ENCODE measurements around the gene TCHH.
"Not testable (repeated sequence)": the region's sequence is repeated elsewhere in the genome, so short reads cannot be mapped to it uniquely, and the experiment has no call there.

TCHH gene, protein sequence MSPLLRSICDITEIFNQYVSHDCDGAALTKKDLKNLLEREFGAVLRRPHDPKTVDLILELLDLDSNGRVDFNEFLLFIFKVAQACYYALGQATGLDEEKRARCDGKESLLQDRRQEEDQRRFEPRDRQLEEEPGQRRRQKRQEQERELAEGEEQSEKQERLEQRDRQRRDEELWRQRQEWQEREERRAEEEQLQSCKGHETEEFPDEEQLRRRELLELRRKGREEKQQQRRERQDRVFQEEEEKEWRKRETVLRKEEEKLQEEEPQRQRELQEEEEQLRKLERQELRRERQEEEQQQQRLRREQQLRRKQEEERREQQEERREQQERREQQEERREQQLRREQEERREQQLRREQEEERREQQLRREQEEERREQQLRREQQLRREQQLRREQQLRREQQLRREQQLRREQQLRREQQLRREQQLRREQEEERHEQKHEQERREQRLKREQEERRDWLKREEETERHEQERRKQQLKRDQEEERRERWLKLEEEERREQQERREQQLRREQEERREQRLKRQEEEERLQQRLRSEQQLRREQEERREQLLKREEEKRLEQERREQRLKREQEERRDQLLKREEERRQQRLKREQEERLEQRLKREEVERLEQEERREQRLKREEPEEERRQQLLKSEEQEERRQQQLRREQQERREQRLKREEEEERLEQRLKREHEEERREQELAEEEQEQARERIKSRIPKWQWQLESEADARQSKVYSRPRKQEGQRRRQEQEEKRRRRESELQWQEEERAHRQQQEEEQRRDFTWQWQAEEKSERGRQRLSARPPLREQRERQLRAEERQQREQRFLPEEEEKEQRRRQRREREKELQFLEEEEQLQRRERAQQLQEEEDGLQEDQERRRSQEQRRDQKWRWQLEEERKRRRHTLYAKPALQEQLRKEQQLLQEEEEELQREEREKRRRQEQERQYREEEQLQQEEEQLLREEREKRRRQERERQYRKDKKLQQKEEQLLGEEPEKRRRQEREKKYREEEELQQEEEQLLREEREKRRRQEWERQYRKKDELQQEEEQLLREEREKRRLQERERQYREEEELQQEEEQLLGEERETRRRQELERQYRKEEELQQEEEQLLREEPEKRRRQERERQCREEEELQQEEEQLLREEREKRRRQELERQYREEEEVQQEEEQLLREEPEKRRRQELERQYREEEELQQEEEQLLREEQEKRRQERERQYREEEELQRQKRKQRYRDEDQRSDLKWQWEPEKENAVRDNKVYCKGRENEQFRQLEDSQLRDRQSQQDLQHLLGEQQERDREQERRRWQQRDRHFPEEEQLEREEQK (N-terminal part only)

DNA sequence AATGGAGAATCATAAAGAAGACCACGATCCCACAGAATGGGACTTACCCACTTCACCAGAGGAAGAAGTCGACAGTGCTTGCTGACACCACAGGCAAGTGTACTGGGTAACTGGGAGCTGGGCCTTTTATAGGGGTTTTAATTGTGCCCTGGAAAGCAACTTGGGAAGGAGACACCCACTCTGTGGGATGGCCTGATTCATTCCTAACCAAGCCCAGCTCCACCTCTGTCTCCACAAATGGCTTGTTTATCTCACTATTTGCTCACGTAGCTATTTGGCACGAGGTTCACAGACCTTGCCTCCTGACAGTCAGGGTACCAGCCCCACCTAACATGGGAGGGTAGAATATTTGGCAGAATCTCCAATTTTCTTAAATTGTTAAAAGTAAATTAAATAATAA, at the start of gene TCHH:
Gene TCHH, minus strand, starts transcription at position 101 of the 400 bp plus-strand sequence. CDS start 1,364 bp downstream, outside the sequence.
- no peak for DNase-seq

DNA sequence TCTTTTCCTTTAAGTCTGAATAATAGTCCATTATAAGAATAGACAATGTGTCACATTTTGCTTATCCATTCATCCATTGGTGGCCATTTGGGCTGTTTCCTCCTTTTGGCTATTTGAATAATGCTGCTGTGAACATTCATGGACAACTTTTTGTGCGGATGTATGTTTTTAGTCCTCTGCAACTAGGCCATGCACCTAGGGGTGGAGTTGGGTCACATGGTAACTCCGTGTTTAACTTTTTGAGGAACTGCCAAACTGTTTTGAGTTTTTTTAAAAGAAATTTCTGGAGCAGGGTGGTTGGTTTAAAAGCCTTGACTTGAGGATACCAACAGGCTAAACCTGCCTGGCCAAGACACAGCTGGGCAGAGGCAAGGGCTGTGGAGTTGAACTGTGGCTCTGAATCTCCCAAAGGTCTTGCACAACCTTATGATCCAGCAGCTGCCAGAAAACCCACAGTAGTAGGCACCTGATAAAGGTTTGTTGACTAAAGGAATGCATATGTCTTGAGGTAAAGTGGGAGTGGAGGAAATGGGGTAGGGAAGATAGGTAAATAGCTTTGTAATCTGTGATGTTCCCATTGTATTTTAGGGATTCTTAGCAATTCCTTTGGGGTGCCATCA, 49.4 kb upstream of the TCHH start:
- no peak for DNase-seq

DNA sequence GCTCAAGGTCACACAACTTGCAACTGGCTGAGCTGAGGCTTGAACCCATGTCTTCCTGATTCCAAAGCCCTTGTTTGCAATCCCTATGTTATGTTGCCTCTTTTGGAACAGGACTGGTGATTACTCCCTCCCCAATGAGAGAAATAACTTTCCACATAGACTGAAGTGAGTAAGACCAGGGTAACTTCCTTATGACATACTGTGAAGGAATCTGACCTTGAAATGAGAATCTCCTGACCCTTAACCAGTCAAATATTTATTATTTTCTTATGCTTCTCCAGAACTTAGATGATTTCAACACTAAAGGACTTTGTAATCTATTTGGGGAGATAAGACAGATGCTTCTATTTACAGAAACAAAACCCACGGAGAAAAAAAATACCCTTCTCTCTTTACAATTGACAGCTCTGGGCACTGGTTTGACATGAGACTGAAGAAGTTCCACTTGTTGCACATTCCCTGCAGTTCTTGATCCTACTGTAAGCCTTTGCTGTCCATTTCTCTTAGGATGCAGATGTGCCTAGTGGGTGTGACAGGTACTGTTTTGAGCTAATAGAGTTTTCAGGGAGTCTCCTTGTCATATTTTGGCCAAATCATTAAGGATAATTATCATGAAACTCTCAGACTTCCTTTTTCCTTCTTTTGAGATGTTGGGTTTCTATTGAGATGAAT, 47.7 kb upstream of the TCHH start:
- peak; percentile 26 for DNase-seq

DNA sequence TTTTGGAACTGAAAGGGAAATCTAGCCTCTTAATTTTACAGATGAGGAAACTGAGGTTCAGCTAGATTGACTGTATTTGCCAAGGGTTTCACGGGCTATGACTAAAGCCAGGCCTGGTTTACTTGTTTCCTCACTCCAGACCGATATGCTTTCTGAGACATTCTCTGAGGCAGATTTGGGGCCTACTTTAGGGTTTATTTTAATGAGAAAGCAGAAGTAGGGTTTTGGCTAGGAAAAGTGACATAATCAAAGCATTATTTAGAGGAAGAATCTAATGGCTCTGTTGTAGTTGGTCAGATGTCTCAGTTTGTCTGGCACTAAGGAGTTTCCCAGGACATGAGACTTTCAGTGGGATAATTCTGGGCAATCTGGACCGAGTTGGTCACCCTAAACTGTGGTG, 45.3 kb upstream of the TCHH start:
- DNase-seq, result no peak

DNA sequence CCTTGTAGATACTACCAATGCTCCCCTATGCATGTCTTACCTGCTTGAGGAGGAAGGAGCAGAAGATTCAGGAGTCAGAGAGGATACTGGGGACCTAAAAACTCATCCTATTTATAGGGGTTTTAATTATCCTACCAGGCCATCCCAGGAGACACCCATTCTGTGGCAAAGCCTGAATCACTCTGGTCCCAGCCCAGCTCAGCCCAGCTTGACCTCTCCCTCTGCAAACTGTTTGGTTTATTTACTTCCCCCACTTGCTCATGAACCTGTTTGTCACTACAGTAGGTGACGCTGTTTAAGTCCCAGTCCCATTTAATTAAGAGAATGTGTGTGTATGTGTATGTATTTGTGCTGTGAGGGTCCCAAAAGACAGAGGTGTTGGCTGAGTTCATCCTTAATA, 43.9 kb upstream of the TCHH start, which contains the start of gene RPTN:
Gene RPTN, minus strand, starts transcription at position 85 of the 400 bp plus-strand sequence. CDS start 1,339 bp downstream, outside the sequence.
- DNase-seq, result no peak

DNA sequence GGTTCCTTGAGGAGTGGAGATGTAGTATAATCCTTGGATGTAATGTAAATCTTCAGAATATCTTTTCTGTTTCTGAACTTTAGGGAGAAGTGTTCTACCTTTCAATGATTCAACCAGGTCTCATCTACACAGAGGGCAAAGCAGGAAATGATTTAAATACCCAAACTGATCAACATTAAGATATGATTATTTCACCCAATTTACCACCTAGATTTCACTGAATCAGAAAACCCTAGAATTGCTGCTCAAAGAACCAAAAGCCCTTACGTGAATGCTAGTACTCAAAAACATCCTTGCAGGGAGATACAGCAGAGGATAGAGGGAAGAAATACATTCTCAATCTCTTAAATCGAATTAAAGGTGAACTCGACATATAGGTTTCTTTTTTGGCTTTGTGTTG, 38.8 kb upstream of the TCHH start:
- no peak for DNase-seq

DNA sequence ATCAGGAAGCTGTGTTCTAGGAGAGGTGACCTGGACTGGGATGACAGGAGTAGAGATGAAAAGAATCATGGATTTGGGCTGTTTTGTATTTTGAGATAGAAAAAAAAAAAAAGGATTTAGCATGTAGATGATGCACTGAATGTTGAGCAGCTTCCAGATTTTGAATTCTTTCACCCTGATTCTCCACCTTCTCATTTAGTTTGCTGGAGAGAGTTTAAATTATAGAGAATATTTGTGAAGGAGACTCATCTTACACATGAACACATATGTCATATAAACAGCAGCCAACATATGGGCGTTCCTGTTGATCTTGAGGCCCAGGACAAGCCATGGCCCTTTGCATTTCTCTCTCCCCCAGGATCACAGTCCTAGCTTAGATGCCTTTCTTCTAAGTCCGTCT, 36.4 kb upstream of the TCHH start:
- DNase-seq, result no peak

DNA sequence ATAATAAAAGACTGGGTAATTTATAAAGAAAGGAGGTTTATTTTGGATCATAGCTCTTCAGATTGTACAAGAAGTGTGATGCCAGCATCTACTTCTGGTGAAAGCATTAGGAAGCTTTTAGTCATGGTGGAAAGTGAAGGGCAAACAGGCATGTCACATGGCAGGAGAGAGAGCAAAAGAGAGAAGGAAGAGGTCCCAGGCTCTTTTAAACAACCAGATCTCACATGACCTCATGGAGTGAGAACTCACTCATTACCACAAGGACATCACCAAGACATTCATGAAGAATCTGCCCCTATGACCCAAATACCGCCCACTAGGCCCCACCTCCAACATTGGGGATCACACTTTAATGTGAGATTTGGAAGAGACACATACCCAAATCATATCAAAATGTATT, 33.7 kb upstream of the TCHH start:
- DNase-seq, result no peak

DNA sequence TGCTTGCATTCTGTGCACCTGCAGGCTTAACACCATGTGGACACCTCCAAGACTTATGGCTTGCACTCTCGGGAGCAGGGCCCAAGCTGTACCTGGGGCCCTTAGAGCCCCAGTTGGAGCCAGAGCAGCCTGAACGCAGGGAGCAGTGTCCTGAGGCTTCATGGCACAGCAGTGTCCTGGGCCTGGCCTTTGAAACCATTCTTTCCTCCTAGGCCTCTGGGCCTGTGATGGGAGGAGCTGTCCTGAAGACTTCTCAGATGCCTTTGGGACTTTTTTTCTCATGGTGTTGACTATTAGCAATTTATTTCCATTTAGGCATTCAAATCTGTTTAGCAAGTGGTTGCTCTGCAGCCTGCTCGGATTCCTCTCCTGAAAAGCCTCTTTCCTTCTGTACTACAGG, 32.8 kb upstream of the TCHH start:
- peak; percentile 12 for DNase-seq

DNA sequence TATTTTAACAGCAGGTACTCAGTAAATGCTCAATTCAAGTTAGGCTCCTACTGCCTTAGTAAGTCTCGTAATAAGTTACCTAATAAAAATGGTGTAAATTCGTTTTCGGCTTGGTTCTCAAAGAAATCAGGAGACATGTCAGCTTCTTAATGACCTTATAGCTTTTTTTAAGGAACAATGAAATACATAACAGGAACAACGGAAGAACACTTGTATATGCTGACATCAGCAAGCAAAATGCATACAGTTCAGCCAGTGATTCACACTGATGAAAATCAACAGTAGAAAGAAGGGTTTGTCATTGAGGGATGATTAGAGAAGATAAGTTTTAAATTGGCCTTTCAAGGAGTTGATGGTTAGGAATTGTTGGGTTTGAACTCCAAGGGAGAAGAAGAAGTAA, 30.5 kb upstream of the TCHH start:
- DNase-seq, result no peak

DNA sequence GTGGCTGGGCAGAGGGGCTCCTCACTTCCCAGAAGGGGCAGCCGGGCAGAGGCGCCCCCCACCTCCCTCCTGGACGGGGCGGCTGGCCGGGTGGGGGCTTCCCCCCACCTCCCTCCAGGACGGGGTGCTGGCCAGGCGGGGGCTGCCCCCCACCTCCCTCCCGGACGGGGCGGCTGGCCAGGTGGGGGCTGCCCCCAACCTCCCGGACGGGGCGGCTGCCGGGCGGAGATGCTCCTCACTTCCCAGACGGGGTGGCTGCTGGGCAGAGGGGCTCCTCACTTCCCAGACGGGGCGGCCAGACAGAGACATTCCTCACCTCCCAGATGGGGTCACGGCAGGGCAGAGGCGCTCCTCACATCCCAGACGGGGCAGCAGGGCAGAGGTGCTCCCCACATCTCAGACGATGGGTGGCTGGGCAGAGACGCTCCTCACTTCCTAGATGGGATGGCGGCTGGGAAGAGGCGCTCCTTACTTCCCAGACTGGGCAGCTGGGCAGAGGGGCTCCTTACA, 29.5 kb upstream of the TCHH start:
- not testable (repeated sequence) for DNase-seq

DNA sequence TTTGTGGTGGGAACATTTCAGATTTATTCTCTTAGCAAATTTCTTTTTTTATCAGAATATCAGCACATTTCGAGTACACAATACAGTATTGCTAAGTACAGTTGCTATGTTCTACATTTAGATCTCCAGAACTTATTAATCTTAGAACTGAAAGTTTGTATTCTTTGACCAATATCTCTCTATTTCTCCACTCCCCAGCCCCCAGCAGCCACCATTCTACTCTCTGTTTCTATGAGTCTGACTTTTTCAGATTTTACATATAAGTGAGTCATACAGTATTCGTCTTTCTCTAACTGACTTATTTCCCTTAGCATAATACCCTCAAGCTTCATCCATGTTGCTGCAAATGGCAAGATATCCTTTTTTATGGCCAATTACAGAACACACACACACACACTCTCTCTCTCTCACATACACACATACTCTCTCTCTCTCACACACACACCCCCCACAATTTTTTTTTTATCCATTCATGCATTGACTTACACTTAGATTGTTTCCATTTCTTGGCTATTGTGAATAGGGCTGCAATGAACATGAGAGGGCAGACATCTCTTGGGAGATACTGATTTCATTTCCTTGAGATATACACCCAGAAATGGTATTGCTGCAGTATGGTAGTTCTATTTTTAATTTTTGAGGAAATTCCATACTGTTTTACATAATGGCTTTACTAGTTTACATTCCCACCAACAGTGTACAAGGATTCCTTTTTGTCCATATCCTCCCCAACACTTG, 28.1 kb upstream of the TCHH start:
- no peak for DNase-seq

DNA sequence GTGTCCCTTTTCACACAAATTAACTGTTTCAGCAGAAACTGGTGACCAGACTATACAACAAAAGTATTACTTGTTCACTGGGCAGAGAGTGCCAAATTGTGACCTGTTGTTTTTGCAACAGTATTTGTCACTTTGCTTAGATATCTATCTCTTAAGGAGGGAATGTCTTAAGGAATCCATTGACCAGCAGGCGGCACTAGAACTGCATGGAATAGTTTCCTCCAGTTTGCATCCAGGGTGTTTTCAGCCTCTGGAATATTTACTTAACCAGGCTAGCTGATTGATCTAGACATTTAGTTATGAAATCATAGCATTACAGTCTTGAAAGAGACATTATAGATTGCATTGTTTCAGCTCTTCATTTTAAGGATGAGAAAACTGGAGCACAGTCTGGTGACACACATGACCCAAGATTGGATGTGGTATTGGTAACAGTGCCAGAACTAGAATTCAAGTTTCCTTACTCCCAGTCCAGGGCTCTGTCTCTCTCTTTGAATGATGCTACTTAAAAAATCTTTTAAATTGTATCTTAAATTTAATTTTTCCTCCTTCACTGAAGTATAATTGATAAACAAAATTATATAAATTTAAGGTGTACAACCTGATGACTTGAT, 26.8 kb upstream of the TCHH start:
- DNase-seq, result peak; percentile 80

DNA sequence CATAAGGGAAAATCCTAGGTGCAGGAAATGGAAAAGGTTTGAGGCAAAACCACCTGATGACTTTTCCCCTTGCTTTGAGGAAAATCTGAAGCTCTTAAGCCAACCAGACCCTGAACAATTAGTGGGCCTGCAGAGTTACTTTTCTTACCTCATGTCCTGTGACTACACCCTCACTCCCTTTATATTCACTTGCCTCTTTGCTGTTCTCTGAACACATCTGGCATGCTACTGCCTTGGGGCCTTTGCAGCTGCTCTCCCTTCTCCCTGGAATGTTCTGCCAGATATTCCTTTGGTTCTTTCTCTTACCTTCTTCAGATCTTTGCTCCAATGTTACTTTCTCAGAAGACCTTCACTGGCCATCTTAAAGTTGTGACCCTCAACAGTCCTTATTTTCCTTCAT, 22.0 kb upstream of the TCHH start:
- no peak for DNase-seq

DNA sequence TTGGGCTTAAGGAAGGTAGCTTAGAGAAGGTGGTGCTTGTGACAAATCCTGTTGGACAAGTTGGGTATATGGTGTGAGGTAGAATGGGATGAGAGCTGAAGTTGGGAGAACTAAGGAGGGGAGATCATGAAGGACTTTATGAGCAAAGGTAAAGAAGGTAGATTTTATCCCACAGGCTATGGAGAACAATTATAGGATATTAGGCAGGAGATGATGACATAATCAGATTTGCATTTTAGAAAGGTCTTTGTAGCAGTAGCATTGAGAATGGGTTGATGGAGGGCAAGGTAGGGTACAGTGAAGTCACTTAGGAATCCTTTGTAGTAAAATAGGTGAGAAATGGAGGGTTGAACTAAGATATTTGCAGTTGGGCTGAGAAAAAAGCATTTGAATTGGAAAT, 14.9 kb upstream of the TCHH start:
- DNase-seq, result no peak

DNA sequence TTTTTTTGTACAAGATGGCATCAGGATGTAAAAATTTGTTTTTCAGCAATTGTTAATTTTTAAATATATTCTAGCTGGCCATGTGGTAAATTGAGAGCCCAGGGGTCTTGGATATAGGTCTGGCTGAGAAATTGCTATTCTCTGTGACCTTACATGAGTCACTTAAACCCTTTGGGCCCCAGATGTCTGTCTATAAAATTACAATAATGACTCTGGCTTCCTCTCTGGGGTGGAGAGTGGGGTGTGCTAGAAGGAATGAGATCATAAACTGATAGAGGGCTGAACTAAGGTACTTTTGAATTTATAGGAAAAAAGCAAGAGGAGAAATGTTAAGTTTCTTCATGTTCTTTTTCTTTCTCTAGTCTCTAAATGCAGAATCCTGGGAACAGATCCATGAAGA, 12.4 kb upstream of the TCHH start:
- DNase-seq, result no peak

DNA sequence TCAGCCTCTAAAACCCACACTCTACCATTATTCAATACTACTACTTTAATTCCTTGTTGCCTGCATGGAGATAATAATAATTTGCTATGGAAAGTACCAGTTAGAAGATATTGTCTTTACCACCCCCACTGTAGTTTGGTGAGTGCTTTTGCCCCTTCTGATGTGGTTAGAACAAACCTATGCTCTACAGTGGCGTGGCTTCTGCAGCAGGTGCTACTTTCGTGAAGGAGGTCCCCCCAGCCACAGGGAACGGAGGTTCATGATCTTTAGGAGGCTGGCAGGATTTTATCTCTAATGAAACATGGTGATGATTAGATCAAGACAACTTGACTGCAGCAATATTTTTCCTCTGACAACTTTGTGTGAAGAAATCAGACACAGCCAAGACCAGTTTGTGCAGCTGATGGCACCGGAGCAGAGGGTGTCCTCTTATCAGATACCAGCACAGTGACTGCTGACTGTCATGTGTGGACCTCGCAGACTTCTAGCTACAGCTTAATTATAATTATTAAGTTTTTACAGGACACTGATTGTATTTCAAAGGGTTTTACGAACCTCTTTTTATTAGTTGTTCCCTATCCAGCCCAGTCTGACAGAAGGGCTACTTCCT, 10.7 kb upstream of the TCHH start:
- DNase-seq, result no peak

DNA sequence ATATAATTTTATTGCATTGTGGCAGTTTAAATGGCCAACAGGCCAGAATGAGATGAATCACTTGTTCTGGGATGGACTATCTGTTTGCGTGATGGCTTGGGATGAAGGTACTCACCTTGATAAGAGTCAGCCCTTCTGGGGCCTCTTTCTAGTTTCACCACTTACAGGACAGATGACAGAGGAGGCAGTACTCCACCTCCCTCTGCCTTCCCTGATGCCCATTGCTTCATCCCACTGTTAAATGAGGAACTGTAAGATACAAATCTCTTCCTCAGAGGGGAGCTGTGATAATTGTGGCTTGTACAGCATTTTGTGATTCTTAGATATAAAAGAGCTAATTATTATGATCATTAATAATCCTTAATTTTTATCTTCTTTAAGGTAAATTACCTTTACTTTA, 3.7 kb upstream of the TCHH start:
- DNase-seq, result no peak

DNA sequence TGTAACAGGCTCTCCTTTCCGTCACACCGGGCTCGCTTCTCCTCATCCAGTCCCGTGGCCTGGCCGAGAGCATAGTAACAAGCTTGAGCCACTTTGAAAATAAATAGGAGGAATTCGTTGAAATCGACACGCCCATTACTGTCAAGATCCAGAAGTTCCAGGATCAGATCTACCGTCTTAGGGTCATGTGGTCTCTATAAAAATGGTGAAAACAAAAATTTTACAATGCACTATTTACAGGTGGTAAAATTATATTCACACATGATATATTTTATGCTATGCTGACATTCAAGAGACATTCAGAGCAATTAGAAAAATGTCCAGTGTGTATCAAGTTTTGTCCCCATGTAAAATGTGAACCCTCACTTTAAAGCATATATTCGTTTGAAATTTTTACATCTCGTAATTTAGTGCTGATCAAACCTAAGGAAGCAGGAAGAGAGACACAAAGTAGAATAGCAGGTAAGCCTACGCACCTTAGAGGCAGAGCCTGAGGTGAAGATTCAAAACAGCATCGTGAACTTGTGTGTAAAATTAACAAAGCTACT, 2.3 kb downstream of the TCHH start:
- DNase-seq, result no peak
